RWPE1 (cell line): ENCODE data around the gene DUSP10.

Experiments used
- CTCF ChIA-PET: fragments of 350-600 bp; sonication (Branson Sonifier 250); formaldehyde crosslinking; extraction: SDS; loops from one replicate; lab custom pipeline; 2021; lab: Yijun Ruan, JAX
- POLR2A ChIA-PET: fragments of 400-600 bp; formaldehyde crosslinking; extraction: SDS; loops from one replicate; lab custom pipeline; 2020; ENCODE audit warnings: antibody characterized with exemption; ENCODE audit not compliant: low non-redundant PET; lab: Yijun Ruan, JAX
- DNase-seq: peaks from one replicate; pipeline ENCODE4 v3.0.0; 2012; ENCODE audit warnings: low spot score
- H3K27ac ChIP-seq: fragments of 450-650 bp; 2 replicates; pipeline ENCODE4 v1.5.1; 2017
- CTCF ChIP-seq: fragments of 450-650 bp; conservative IDR thresholded peaks from 2 replicates; pipeline ENCODE4 v1.5.1; 2017; ENCODE audit warnings: low read depth, mild to moderate bottlenecking

DUSP10 gene

GRCh38 chr1:221759436-221759835 lies 17.5 kb upstream of the DUSP10 start:
- TF ChIP-seq CTCF, result no peak
- ChIA-PET POLR2A (no interaction called here), CTCF (interaction anchor here (0.6 kb wide), 1 partner anchor 460 kb away, joined by 3 read pairs; no protein-coding TSS in a partner anchor)
- no peak for DNase-seq
- no peak overlapping the region for H3K27ac ChIP-seq

- no peak for TF ChIP-seq CTCF
These were observed 16.6 kb upstream of the DUSP10 start for GRCh38 chr1:221758455-221758854.

GRCh38 chr1:221756830-221757551 lies 15.1 kb upstream of the DUSP10 start:
- no peak for TF ChIP-seq CTCF
- H3K27ac ChIP-seq, result no peak overlapping the region
- POLR2A ChIA-PET, result no interaction called here
- no peak for DNase-seq
- CTCF ChIA-PET, result interaction anchor here (0.5 kb wide), 1 partner anchor 14 kb away, joined by 3 read pairs; no protein-coding TSS in a partner anchor

More at GRCh38 chr1:221758455-221758854, 16.6 kb upstream of the DUSP10 start:
- no peak overlapping the region for H3K27ac ChIP-seq
- CTCF ChIA-PET, result no interaction called here
- POLR2A ChIA-PET, result no interaction called here
- DNase-seq, result no peak

GRCh38 chr1:221753828-221754188 lies 11.9 kb upstream of the DUSP10 start:
- TF ChIP-seq CTCF, result no peak
- CTCF ChIA-PET, result no interaction called here
- POLR2A ChIA-PET, result no interaction called here
- no peak for DNase-seq
- H3K27ac ChIP-seq, result no peak overlapping the region

- TF ChIP-seq CTCF, result no peak
- no peak for DNase-seq
- H3K27ac ChIP-seq, result no peak overlapping the region
- CTCF ChIA-PET, result interaction anchor here (1.0 kb wide), 1 partner anchor 30 kb away, joined by 3 read pairs; no protein-coding TSS in a partner anchor
- POLR2A ChIA-PET, result no interaction called here
These were observed 9.5 kb upstream of the DUSP10 start for GRCh38 chr1:221751226-221751887.

- ChIA-PET POLR2A (no interaction called here), CTCF (no interaction called here)
- TF ChIP-seq CTCF, result no peak
- H3K27ac ChIP-seq, result no peak overlapping the region
- DNase-seq, result no peak
These were observed 7.1 kb upstream of the DUSP10 start for GRCh38 chr1:221748981-221749380.
